Gastroesophageal sphincter (tissue), 3 donors: Measurements from ENCODE around the gene ARSI.

ENCODE experiments used
- CTCF ChIP-seq, 4 experiments: fragments of 200-600 bp in 2 of 4; fragments of 450-650 bp in 2 of 4; sonication (generic) in 1 of 4; IDR thresholded peaks; one replicate each; pipeline ENCODE4 v1.5.1; 2017 to 2019; ENCODE audit warnings: antibody characterized with exemption in 4 of 4, mild to moderate bottlenecking in 2 of 4, moderate library complexity in 2 of 4
- EP300 ChIP-seq: sonication (generic); formaldehyde crosslinking; IDR thresholded peaks from one replicate; pipeline ENCODE4 v1.6.1; 2017; ENCODE audit warnings: antibody characterized with exemption, mild to moderate bottlenecking
- POLR2A ChIP-seq, 2 donors: fragments of 450-650 bp; IDR thresholded peaks; one replicate each; pipeline ENCODE4 v1.6.1; 2017; ENCODE audit warnings: antibody characterized with exemption in 2 of 2, mild to moderate bottlenecking in 2 of 2, moderate library complexity in 1 of 2

DNA sequence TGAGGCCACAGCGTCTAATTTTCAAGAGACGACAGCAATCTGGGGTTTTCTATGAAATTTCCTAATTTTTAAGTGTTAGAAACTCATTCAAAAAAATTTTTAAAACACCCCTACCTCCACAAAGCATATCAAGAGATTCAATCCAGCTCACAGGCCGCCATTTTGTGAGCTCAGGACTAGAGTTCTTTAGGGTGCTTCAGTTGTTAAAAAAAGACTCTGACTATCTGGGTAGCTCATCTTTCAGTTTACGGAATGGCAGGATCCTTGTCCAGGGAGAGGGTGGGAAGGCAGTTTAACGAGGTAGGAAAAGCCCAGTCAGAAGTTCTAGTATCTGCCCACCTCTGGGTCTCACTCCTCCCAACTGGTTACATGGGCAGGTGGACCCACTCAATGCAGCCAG is 56.3 kb downstream of the ARSI start:
- TF ChIP-seq POLR2A (IDR thresholded peaks at IDR 0.05) (no peak), CTCF (IDR thresholded peaks at IDR 0.05) (no peak), EP300 (no peak)
